Measurements from ENCODE around the gene PRXL2B. TPM values are rescaled to one million over a fixed set of nuclear protein-coding genes. Genes with fewer than 3 reads are reported as not detected.
"Not testable (repeated sequence)": the region's sequence is repeated elsewhere in the genome, so short reads cannot be mapped to it uniquely, and the experiment has no call there.

The PRXL2B gene
- total and polyA plus RNA-seq, 2 donors (not counting 1 experiment from before 2014, with no cell fraction given): 11.7 to 13.8 TPM

GRCh38 chr1:2567083-2567679, 19.4 kb upstream of the PRXL2B start:
- Histone ChIP-seq H3K9ac (ENCODE audit: insufficient read depth, low read length) (no peak overlapping the region), H2AFZ (ENCODE audit: low read length) (no peak overlapping the region), H3K27ac (ENCODE audit: insufficient read depth, low read length) (no peak overlapping the region), H3K36me3 (ENCODE audit: control insufficient read depth, insufficient read depth, low read length) (no peaks in the 10 kb centered on the region), H3K4me1 (ENCODE audit: control insufficient read depth, extremely low read depth, insufficient read depth, low read length) (no peaks in the 10 kb centered on the region), H4K20me1 (ENCODE audit: control insufficient read depth, extremely low read depth, insufficient read depth, low read length) (no peaks in the 10 kb centered on the region), H3K79me2 (ENCODE audit: control insufficient read depth, insufficient read depth, low read length) (no peaks in the 10 kb centered on the region), H3K9me3 (ENCODE audit: control insufficient read depth, insufficient read depth, low read depth, low read length) (no peaks in the 10 kb centered on the region), H3K27me3 (ENCODE audit: control insufficient read depth, insufficient read depth, low read length) (no peaks in the 10 kb centered on the region), H3K4me3 (replicated peaks in 1 of 4; ENCODE audit: control extremely low read depth in 1 of 4, insufficient read depth in 1 of 4, low read depth in 3 of 4, low read length in 4 of 4) (no peak overlapping the region), H3K4me2 (ENCODE audit: extremely low read depth, insufficient read depth, low read length) (no peak overlapping the region)
- TF ChIP-seq, protein P1, sequence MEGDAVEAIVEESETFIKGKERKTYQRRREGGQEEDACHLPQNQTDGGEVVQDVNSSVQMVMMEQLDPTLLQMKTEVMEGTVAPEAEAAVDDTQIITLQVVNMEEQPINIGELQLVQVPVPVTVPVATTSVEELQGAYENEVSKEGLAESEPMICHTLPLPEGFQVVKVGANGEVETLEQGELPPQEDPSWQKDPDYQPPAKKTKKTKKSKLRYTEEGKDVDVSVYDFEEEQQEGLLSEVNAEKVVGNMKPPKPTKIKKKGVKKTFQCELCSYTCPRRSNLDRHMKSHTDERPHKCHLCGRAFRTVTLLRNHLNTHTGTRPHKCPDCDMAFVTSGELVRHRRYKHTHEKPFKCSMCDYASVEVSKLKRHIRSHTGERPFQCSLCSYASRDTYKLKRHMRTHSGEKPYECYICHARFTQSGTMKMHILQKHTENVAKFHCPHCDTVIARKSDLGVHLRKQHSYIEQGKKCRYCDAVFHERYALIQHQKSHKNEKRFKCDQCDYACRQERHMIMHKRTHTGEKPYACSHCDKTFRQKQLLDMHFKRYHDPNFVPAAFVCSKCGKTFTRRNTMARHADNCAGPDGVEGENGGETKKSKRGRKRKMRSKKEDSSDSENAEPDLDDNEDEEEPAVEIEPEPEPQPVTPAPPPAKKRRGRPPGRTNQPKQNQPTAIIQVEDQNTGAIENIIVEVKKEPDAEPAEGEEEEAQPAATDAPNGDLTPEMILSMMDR (conservative IDR thresholded peaks at IDR 0.05 in 1 of 2, IDR thresholded peaks at IDR 0.05 in 1 of 2; ENCODE audit: low read depth in 1 of 2, low read length in 2 of 2): no peak
- no peak for TF ChIP-seq EZH2 (IDR thresholded peaks at IDR 0.05; ENCODE audit: low read length, missing control alignments)
- DNase-seq (ENCODE audit: low read depth in 2 of 2): no peak

- not testable (repeated sequence) for H3K9ac ChIP-seq (ENCODE audit: insufficient read depth, low read length); H2AFZ ChIP-seq (ENCODE audit: low read length); H3K4me2 ChIP-seq (ENCODE audit: extremely low read depth, insufficient read depth, low read length); H3K4me3 ChIP-seq (replicated peaks in 1 of 4; ENCODE audit: control extremely low read depth in 1 of 4, insufficient read depth in 1 of 4, low read depth in 3 of 4, low read length in 4 of 4); DNase-seq (ENCODE audit: low read depth in 2 of 2); H3K4me1 ChIP-seq (ENCODE audit: control insufficient read depth, extremely low read depth, insufficient read depth, low read length); H3K36me3 ChIP-seq (ENCODE audit: control insufficient read depth, insufficient read depth, low read length); H3K79me2 ChIP-seq (ENCODE audit: control insufficient read depth, insufficient read depth, low read length); H3K27ac ChIP-seq (ENCODE audit: insufficient read depth, low read length); H4K20me1 ChIP-seq (ENCODE audit: control insufficient read depth, extremely low read depth, insufficient read depth, low read length); H3K27me3 ChIP-seq (ENCODE audit: control insufficient read depth, insufficient read depth, low read length); H3K9me3 ChIP-seq (ENCODE audit: control insufficient read depth, insufficient read depth, low read depth, low read length)
Measured at GRCh38 chr1:2568187-2568816, 18.3 kb upstream of the PRXL2B start.

DNA sequence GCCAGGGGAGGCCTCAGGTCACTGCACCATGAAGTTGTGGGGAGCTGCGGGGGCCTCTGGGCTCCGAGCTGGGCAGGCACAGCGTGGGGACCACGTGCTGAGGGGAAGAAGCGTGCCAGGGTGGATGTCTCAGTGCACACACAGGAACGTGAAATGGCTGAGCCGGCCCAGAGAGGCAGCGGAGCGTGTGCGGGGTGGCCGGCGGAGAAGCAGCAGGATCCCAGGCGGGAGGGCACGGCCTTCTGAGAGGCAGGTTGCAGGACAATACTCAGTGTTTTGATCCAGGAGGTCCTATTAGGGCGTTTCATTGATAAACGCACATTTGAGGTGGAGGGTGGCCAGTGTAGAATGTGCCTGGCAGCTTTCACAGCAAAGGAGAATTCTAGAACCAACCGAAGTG, 17.5 kb upstream of the PRXL2B start:
- H3K4me3 ChIP-seq (replicated peaks in 1 of 4; ENCODE audit: control extremely low read depth in 1 of 4, insufficient read depth in 1 of 4, low read depth in 3 of 4, low read length in 4 of 4): no peak overlapping the region
- H3K4me2 ChIP-seq (ENCODE audit: extremely low read depth, insufficient read depth, low read length): no peak overlapping the region
- H3K4me1 ChIP-seq (ENCODE audit: control insufficient read depth, extremely low read depth, insufficient read depth, low read length): no peaks in the 10 kb centered on the region
- no peaks in the 10 kb centered on the region for H3K9me3 ChIP-seq (ENCODE audit: control insufficient read depth, insufficient read depth, low read depth, low read length)
- DNase-seq (ENCODE audit: low read depth in 2 of 2): no peak
- no peak for TF ChIP-seq EZH2 (IDR thresholded peaks at IDR 0.05; ENCODE audit: low read length, missing control alignments)
- TF ChIP-seq, protein P1 (conservative IDR thresholded peaks at IDR 0.05 in 1 of 2, IDR thresholded peaks at IDR 0.05 in 1 of 2; ENCODE audit: low read depth in 1 of 2, low read length in 2 of 2): no peak
- peaks cover 3% of the 10 kb centered on the region for H3K27me3 ChIP-seq (ENCODE audit: control insufficient read depth, insufficient read depth, low read length)
- no peak overlapping the region for H2AFZ ChIP-seq (ENCODE audit: low read length)
- no peak overlapping the region for H3K27ac ChIP-seq (ENCODE audit: insufficient read depth, low read length)
- H4K20me1 ChIP-seq (ENCODE audit: control insufficient read depth, extremely low read depth, insufficient read depth, low read length): no peaks in the 10 kb centered on the region
- no peaks in the 10 kb centered on the region for H3K36me3 ChIP-seq (ENCODE audit: control insufficient read depth, insufficient read depth, low read length)
- H3K9ac ChIP-seq (ENCODE audit: insufficient read depth, low read length): no peak overlapping the region
- H3K79me2 ChIP-seq (ENCODE audit: control insufficient read depth, insufficient read depth, low read length): no peaks in the 10 kb centered on the region

- H3K4me1 ChIP-seq (ENCODE audit: control insufficient read depth, extremely low read depth, insufficient read depth, low read length); H3K79me2 ChIP-seq (ENCODE audit: control insufficient read depth, insufficient read depth, low read length); H3K4me3 ChIP-seq (replicated peaks in 1 of 4; ENCODE audit: control extremely low read depth in 1 of 4, insufficient read depth in 1 of 4, low read depth in 3 of 4, low read length in 4 of 4); H3K27me3 ChIP-seq (ENCODE audit: control insufficient read depth, insufficient read depth, low read length); H4K20me1 ChIP-seq (ENCODE audit: control insufficient read depth, extremely low read depth, insufficient read depth, low read length); DNase-seq (ENCODE audit: low read depth in 2 of 2); H3K27ac ChIP-seq (ENCODE audit: insufficient read depth, low read length); H3K9ac ChIP-seq (ENCODE audit: insufficient read depth, low read length); H3K36me3 ChIP-seq (ENCODE audit: control insufficient read depth, insufficient read depth, low read length); H3K4me2 ChIP-seq (ENCODE audit: extremely low read depth, insufficient read depth, low read length); H3K9me3 ChIP-seq (ENCODE audit: control insufficient read depth, insufficient read depth, low read depth, low read length); H2AFZ ChIP-seq (ENCODE audit: low read length): not testable (repeated sequence)
Measured at GRCh38 chr1:2569703-2570102, 16.9 kb upstream of the PRXL2B start.
